ENCODE results near the gene KRT12.
"Not testable (repeated sequence)": the region's sequence is repeated elsewhere in the genome, so short reads cannot be mapped to it uniquely, and the experiment has no call there.

KRT12 gene

DNA sequence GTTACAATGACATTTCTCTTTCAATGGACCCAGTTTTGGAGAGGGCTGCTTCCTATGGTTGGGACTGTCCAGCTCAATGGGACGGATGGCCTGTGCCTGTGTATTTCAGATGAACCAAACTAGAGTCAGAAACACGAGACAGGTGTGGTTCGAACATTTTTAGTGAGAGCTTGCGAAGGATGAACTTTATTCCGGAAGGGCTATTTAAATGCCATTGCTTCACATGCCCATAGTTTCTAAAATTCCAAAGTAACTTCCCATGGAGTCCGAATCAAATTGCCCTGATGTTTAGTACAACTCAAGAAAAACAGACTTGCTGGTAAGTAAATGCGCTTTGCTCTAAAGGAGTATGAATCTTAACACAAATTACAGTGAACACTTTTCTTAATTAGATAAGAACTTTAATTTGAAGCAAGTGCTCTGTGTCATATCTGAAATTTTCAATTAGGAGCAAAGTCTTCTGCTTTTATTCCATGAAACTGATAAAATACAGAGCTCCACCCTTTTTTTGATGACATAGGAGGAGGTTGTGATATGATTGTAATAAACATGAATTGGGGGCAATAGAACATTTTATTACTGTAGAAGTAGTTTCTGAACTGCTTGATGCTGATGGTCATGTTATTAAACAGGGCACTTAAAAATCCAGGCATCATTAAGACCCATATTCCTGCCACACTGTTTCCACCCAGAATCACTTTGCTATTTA is 16.8 kb upstream of the KRT12 start:
- DNase-seq (ENCODE audit: low spot score) = no peak

GRCh38 chr17:40883031-40883430 is 16.0 kb upstream of the KRT12 start:
- DNase-seq (ENCODE audit: low spot score) = no peak

GRCh38 chr17:40879026-40879425 is 12.0 kb upstream of the KRT12 start:
- DNase-seq (ENCODE audit: low spot score) = no peak

- DNase-seq (ENCODE audit: low spot score) = no peak
Observed at GRCh38 chr17:40878044-40878443, 11.0 kb upstream of the KRT12 start.

DNA sequence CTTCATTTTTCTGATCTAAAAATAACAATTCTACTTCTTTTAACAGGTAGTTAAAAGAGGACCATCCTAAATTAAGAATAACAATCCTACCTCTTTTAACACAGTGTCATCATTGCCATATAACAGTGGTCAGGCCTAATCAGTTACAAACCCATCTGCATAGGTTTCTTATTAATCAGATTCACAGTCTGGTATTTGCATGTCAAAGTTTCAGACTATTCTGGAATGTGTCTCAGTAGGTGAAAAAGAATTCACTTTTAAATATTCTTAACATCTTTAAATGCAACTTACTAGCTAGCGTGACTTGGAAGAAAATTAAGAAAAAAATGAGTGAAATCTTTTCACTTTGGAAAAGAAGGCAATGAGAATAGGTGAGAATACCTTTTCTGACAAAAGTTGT is 6.8 kb upstream of the KRT12 start:
- no peak for DNase-seq (ENCODE audit: low spot score)

DNA sequence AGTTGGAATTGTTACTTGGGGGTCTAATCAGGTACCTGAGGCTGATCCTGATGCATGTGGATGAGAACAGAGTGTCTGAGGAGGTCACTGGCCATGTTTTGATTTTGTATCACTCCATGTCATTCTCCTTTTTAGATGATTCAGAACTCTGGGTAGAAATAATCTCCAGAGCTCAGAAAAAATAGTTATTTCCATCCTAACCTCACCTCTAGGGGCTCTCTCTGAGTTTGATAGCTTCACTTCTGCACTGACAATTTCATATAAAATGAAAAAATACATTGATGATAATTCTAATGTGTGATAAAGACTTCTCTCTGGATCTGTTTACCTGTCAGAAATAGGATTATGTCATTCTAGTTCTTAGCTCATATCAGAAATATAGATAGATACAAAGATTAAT is 6.2 kb upstream of the KRT12 start:
- no peak for DNase-seq (ENCODE audit: low spot score)

DNA sequence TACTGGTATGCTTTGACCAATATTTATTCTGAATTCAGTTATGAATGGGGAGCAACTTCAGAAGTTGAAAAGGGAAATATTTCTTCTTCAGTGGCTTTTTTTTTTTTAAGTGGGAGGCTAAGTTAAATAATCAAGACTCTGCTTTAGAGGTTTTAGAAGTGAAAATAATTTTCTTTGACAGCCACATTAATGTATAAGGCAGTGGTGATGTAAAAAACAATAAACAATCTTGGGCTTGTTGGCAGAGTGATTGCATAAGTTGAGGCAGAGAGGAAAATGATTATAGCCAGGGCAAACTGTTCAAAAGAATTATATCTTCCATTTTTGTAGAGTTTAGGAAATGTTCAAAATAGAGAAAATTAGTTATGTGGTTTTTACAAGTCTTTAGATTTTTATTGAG is 5.4 kb upstream of the KRT12 start:
- no peak for DNase-seq (ENCODE audit: low spot score)

GRCh38 chr17:40871316-40871715 is 4.3 kb upstream of the KRT12 start:
- no peak for DNase-seq (ENCODE audit: low spot score)

DNA sequence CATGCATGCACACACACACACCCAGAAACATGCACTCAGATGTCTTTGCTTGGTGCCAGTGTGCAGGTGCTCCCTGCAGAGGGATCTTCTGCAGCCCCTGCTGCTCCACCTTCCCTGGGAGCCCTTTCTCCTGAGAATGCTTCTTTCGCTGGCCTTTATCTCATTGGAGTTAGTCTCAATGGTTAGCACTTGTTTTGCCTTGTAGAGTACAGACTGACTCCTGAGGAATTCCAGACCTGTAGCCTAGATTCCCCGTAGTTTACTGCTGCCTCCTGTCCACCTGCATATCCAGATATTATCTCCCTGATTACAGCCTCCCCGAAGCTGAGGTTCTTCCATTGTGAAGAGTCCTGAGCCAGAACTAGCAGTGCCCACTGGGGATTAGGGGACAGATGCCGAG is 3.1 kb upstream of the KRT12 start:
- no peak for DNase-seq (ENCODE audit: low spot score)

GRCh38 chr17:40864661-40865390 is 2.2 kb downstream of the KRT12 start:
- no peak for DNase-seq (ENCODE audit: low spot score)

- no peak for DNase-seq (ENCODE audit: low spot score)
Observed at GRCh38 chr17:40862985-40863733, 3.9 kb downstream of the KRT12 start.

GRCh38 chr17:40859536-40859935 is 7.5 kb downstream of the KRT12 start:
- DNase-seq (ENCODE audit: low spot score) = no peak

DNA sequence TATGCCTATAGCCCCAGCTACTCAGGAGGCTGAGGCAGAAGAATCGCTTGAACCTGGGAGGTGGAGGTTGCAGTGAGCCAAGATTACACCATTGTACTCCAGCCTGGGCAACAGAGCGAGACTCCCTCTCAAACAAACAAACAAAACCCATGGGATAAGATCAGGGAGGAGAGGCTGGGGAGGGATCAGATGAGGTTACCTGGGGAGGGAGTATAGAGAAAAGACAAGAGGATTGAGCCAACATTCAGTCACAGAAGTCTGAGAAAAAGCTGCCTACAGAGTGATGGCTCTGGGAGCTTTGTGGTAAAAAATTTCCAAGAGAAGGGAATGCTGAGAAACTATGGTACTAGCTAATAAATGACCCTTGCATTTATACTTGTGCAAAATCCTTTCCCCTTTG is 8.4 kb downstream of the KRT12 start:
- DNase-seq (ENCODE audit: low spot score) = not testable (repeated sequence)

DNA sequence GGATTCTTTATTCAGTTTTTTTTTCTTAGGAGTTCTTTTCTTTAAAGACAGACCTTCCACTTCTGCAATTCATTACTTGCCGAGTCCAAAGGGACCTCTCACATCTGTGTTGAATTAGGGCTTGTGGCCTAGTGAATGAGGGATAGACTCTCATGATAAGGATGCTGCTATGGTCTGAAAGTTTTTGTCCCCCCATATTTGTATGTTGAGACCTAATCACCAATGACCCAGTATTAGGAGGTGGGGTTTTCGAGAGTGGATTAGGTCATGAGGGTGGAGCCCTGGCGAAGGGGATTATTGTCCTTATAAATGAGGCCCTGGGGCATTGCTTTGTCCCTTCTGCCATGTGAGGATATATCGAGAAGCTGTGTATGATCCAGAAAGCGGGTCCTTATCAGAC is 9.5 kb downstream of the KRT12 start:
- DNase-seq (ENCODE audit: low spot score) = peak; percentile 30

DNA sequence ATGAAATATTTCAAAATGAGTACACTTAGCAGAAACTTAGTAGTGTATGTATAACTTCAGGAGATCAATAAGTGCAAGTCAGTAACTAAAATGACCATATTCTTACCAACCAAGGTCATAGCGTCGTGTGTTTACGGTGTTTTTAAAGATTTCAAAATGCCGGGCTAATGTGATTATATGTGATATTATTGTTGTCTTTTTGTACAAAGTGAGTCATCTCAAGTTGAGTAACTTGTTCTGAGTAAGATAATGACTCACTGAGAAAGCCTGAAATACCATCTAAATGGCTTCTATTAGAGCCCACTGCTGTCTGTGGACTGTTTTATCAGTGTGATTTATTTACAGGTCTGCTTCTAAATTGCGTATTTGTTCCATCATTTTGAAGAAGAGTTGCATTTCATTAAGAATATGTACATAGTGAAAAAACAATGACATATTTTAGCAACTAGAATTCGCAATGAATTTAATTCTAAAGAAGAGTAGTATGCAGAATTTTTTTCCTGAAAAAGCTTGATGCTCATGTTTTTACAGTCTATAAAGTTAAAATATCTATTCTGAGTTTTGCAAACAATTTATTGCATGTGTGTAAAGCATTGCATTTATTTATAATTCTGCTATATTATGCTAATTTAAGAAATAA is 12.7 kb downstream of the KRT12 start:
- DNase-seq (ENCODE audit: low spot score) = peak; percentile 76

- DNase-seq (ENCODE audit: low spot score) = no peak
Observed at GRCh38 chr17:40852364-40852763, 14.7 kb downstream of the KRT12 start.

- no peak for DNase-seq (ENCODE audit: low spot score)
Observed at GRCh38 chr17:40850293-40850972, 16.6 kb downstream of the KRT12 start.

GRCh38 chr17:40849723-40850122 is 17.3 kb downstream of the KRT12 start:
- DNase-seq (ENCODE audit: low spot score) = no peak

DNA sequence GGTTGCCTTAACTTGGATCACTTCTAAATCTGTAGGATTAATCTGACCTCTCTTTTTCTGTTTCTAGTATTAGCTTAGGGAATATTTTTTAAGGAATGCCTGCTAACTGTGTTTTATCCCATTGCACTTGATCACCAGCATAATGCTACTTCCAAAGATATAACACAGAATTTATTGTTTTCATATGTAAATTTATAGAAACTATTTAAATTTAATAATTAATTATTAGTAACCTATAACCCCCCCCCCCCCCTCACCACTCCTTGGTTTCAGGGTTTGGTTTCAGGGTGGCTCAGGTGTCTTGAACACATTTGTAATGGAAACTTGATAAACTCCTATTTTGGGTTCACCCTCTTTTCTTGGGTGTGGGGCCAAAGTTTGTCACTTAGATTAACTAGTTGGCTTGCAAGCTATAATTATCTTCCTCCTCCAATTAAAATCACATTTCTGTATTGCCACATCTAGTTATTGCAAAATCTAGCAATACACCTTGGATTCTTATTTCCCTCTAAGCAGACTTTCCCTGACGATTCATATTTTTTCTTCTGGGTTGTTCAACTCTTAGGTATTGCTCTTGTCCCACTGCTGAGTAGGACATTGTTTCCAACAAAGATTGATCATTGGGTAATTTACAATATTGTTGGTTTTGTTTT is 18.3 kb downstream of the KRT12 start:
- no peak for DNase-seq (ENCODE audit: low spot score)

- no peak for DNase-seq (ENCODE audit: low spot score)
Observed at GRCh38 chr17:40846515-40847144, 20.4 kb downstream of the KRT12 start.

GRCh38 chr17:40844671-40845107 is 22.3 kb downstream of the KRT12 start:
- DNase-seq (ENCODE audit: low spot score) = no peak

All from AG08395 (cell line).